Measurements from ENCODE around the gene PLA2G15.

DNA sequence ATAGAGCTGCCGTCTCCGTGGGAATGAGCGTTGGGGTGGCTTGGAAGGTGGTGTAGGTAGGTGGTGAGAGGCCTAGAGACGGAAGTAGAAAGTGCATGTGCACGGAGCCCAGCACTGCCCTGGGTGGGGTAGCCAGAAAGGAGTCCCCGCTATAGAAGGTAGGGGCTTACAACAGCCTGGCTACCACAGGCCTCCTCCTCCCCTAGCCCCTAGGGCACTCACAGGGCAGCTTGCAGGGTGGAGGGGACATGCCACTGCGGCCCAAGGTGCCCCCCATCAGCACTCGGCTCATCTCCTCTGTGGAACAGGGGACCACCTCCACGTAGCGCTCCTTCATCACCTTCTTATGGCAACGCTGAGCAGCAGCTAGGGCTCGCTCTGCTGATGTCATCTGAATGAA lies 14.2 kb upstream of the PLA2G15 start:
- TF ChIP-seq TAF1 (IDR thresholded peaks at IDR 0.05; ENCODE audit: borderline replicate concordance, insufficient read depth, low read length) (no peak), SIN3A (IDR thresholded peaks at IDR 0.05; ENCODE audit: borderline replicate concordance, insufficient read depth, low read length) (no peak)
